ENCODE data around the gene ARID3A.

Gene ARID3A

GRCh38 chr19:901216-902092 lies 24.4 kb upstream of the ARID3A start:
- Mint-ChIP-seq H3K4me3 (no peak overlapping the region), H3K4me1 (peaks cover 43% of the 10 kb centered on the region), H3K27ac (peak overlapping the region in 1 of 2 donors; percentile 19)

GRCh38 chr19:902093-902370 lies 23.8 kb upstream of the ARID3A start:
- Mint-ChIP-seq H3K9me3 (no peaks in the 10 kb centered on the region), H3K27me3 (no peaks in the 10 kb centered on the region), H3K4me1 (peaks cover 49% of the 10 kb centered on the region), H3K4me3 (no peak overlapping the region), H3K27ac (no peak overlapping the region)
- DNase-seq (no peak), ATAC-seq (no peak)

More at GRCh38 chr19:901216-902092, 24.4 kb upstream of the ARID3A start:
- no peak for ATAC-seq
- Mint-ChIP-seq H3K9me3 (no peaks in the 10 kb centered on the region), H3K27me3 (no peaks in the 10 kb centered on the region)
- no peak for DNase-seq

GRCh38 chr19:902446-903226 lies 23.2 kb upstream of the ARID3A start:
- H3K4me3 Mint-ChIP-seq: no peak overlapping the region
- no peak for ATAC-seq
- H3K9me3 Mint-ChIP-seq: no peaks in the 10 kb centered on the region
- no peak for DNase-seq
- peak overlapping the region in 1 of 2 donors; percentile 52 for H3K27ac Mint-ChIP-seq
- no peaks in the 10 kb centered on the region for H3K27me3 Mint-ChIP-seq
- peaks cover 55% of the 10 kb centered on the region for H3K4me1 Mint-ChIP-seq

GRCh38 chr19:903266-903797 lies 22.5 kb upstream of the ARID3A start:
- Mint-ChIP-seq H3K4me3 (no peak overlapping the region), H3K27me3 (no peaks in the 10 kb centered on the region), H3K27ac (no peak overlapping the region), H3K9me3 (no peaks in the 10 kb centered on the region), H3K4me1 (peaks cover 62% of the 10 kb centered on the region)
- DNase-seq (no peak), ATAC-seq (no peak)

GRCh38 chr19:904545-904944 lies 21.3 kb upstream of the ARID3A start:
- H3K4me1 Mint-ChIP-seq: peaks cover 74% of the 10 kb centered on the region
- H3K4me3 Mint-ChIP-seq: no peak overlapping the region

GRCh38 chr19:906480-906879 lies 19.4 kb upstream of the ARID3A start:
- ATAC-seq: no peak
- peak overlapping the region; percentile 42 to 80 for H3K4me3 Mint-ChIP-seq

More at GRCh38 chr19:904545-904944, 21.3 kb upstream of the ARID3A start:
- DNase-seq (no peak), ATAC-seq (no peak)
- Mint-ChIP-seq H3K27ac (peak overlapping the region in 1 of 2 donors; percentile 77), H3K27me3 (no peaks in the 10 kb centered on the region), H3K9me3 (no peaks in the 10 kb centered on the region)

GRCh38 chr19:907183-907853 lies 18.5 kb upstream of the ARID3A start:
- DNase-seq (peak; percentile 47 to 64), ATAC-seq (peak; percentile 65)
- peak overlapping the region; percentile 39 to 80 for H3K4me3 Mint-ChIP-seq
- H3K27me3 Mint-ChIP-seq: no peaks in the 10 kb centered on the region
- H3K9me3 Mint-ChIP-seq: no peaks in the 10 kb centered on the region
- H3K27ac Mint-ChIP-seq: peak overlapping the region in 1 of 2 donors; percentile 63
- peaks cover 72% of the 10 kb centered on the region for H3K4me1 Mint-ChIP-seq

More at GRCh38 chr19:906480-906879, 19.4 kb upstream of the ARID3A start:
- H3K9me3 Mint-ChIP-seq: no peaks in the 10 kb centered on the region
- peaks cover 79% of the 10 kb centered on the region for H3K4me1 Mint-ChIP-seq
- H3K27me3 Mint-ChIP-seq: no peaks in the 10 kb centered on the region
- DNase-seq: no peak
- H3K27ac Mint-ChIP-seq: peak overlapping the region; percentile 12 to 40

GRCh38 chr19:911197-912033 lies 14.4 kb upstream of the ARID3A start:
- Mint-ChIP-seq H3K4me3 (peak overlapping the region; percentile 65 to 69), H3K4me1 (peaks cover 44% of the 10 kb centered on the region)

GRCh38 chr19:912181-913079 lies 13.4 kb upstream of the ARID3A start:
- Mint-ChIP-seq H3K27ac (peak overlapping the region; percentile 46 to 95), H3K27me3 (no peaks in the 10 kb centered on the region), H3K4me3 (peak overlapping the region; percentile 86 to 95), H3K4me1 (peaks cover 40% of the 10 kb centered on the region), H3K9me3 (no peaks in the 10 kb centered on the region)
- ATAC-seq (no peak), DNase-seq (no peak)

More at GRCh38 chr19:911197-912033, 14.4 kb upstream of the ARID3A start:
- H3K27me3 Mint-ChIP-seq: no peaks in the 10 kb centered on the region
- H3K27ac Mint-ChIP-seq: peak overlapping the region in 1 of 2 donors; percentile 90
- no peak for DNase-seq
- no peaks in the 10 kb centered on the region for H3K9me3 Mint-ChIP-seq
- ATAC-seq: no peak

- peaks cover 5% of the 10 kb centered on the region for H3K27me3 Mint-ChIP-seq
- DNase-seq: peak; percentile 76 to 77
- H3K9me3 Mint-ChIP-seq: no peaks in the 10 kb centered on the region
- H3K4me3 Mint-ChIP-seq: peak within 1 kb of the TSS; percentile 86 to 95
- H3K27ac Mint-ChIP-seq: peak within 1 kb of the TSS; percentile 94 to 99
- ATAC-seq: peak; percentile 74
- H3K4me1 Mint-ChIP-seq: peaks cover 37% of the 10 kb centered on the region
Observed at GRCh38 chr19:913080-913748, 12.6 kb upstream of the ARID3A start, which contains the start of gene R3HDM4. Gene R3HDM4, minus strand, starts transcription at chr19:913219. Its CDS starts 62 bp downstream, at chr19:913157.

- Mint-ChIP-seq H3K27me3 (peaks cover 20% of the 10 kb centered on the region), H3K27ac (no peak overlapping the region), H3K4me3 (peak overlapping the region; percentile 45 to 54), H3K4me1 (peaks cover 36% of the 10 kb centered on the region), H3K9me3 (no peaks in the 10 kb centered on the region)
- ATAC-seq (no peak), DNase-seq (no peak)
Observed at GRCh38 chr19:916645-917322, 9.1 kb upstream of the ARID3A start.

- Mint-ChIP-seq H3K4me1 (peaks cover 39% of the 10 kb centered on the region), H3K27ac (peak within 1 kb of the TSS; percentile 61 to 85), H3K27me3 (peaks cover 26% of the 10 kb centered on the region), H3K9me3 (no peaks in the 10 kb centered on the region), H3K4me3 (peak within 1 kb of the TSS; percentile 54 to 88)
- DNase-seq: peak; percentile 56 to 65
- ATAC-seq: peak; percentile 39
Observed at GRCh38 chr19:917323-918151, 8.3 kb upstream of the ARID3A start, which contains the start of gene KISS1R. Gene KISS1R, plus strand, starts transcription at chr19:917333. Its CDS starts 170 bp downstream, at chr19:917503.
